WTC11 (cell line): ENCODE data around the gene EML6.

Source experiments
- AR ChIP-seq: fragments of 250-450 bp; sonication (Bioruptor Pico); IDR thresholded peaks from 2 replicates; pipeline ENCODE4 v1.9.0; 2021; ENCODE audit warnings: mild to moderate bottlenecking
- ATF1 ChIP-seq: sonication (generic); formaldehyde crosslinking; IDR thresholded peaks from 2 replicates; pipeline ENCODE4 v1.8.1; 2023; ENCODE audit warnings: mild to moderate bottlenecking, moderate library complexity, missing genetic modification reagents
- CTCF ChIP-seq: fragments of 200-600 bp; IDR thresholded peaks from 2 replicates; pipeline ENCODE4 v1.8.0; 2022; ENCODE audit warnings: antibody characterized with exemption
- FOXK1 ChIP-seq: sonication (generic); formaldehyde crosslinking; IDR thresholded peaks from 2 replicates; pipeline ENCODE4 v1.8.0; 2022; ENCODE audit warnings: mild to moderate bottlenecking, moderate library complexity, missing genetic modification reagents
- HMGXB4 ChIP-seq: sonication (generic); formaldehyde crosslinking; IDR thresholded peaks from 2 replicates; pipeline ENCODE4 v1.8.1; 2023; ENCODE audit warnings: mild to moderate bottlenecking, moderate library complexity, missing genetic modification reagents
- KAT7 ChIP-seq: sonication (generic); formaldehyde crosslinking; IDR thresholded peaks from 2 replicates; pipeline ENCODE4 v1.8.1; 2023; ENCODE audit warnings: missing genetic modification reagents, mild to moderate bottlenecking, borderline replicate concordance
- MAX ChIP-seq: sonication (generic); formaldehyde crosslinking; IDR thresholded peaks from 2 replicates; pipeline ENCODE4 v1.8.0; 2022; ENCODE audit warnings: mild to moderate bottlenecking, missing genetic modification reagents
- NFATC4 ChIP-seq: fragments of 250-450 bp; sonication (Bioruptor Pico); IDR thresholded peaks from 2 replicates; pipeline ENCODE4 v1.9.0; 2021; ENCODE audit warnings: mild to moderate bottlenecking
- NFE2L1 ChIP-seq: sonication (generic); formaldehyde crosslinking; IDR thresholded peaks from 2 replicates; pipeline ENCODE4 v1.8.1; 2023; ENCODE audit warnings: missing genetic modification reagents
- TEAD4 ChIP-seq: sonication (generic); formaldehyde crosslinking; IDR thresholded peaks from 2 replicates; pipeline ENCODE4 v1.8.0; 2022; ENCODE audit warnings: mild to moderate bottlenecking, missing genetic modification reagents
- ZBTB21 ChIP-seq: sonication (generic); formaldehyde crosslinking; IDR thresholded peaks from 2 replicates; pipeline ENCODE4 v1.8.1; 2023; ENCODE audit warnings: mild to moderate bottlenecking, missing genetic modification reagents, borderline replicate concordance
- ZNF121 ChIP-seq: sonication (generic); formaldehyde crosslinking; IDR thresholded peaks from 2 replicates; pipeline ENCODE4 v1.8.0; 2023; ENCODE audit warnings: missing genetic modification reagents

GRCh38 chr2:54775710-54776109 is 52.2 kb downstream of the EML6 start:
- TF ChIP-seq CTCF = no peak
- no peak for TF ChIP-seq MAX
- no peak for TF ChIP-seq NFE2L1 (CRISPR knock-in tag)
- no peak for TF ChIP-seq TEAD4 (CRISPR knock-in tag)
- TF ChIP-seq KAT7 (CRISPR knock-in tag) = no peak
- TF ChIP-seq ZBTB21 = no peak
- no peak for TF ChIP-seq ATF1 (CRISPR knock-in tag)
- TF ChIP-seq FOXK1 (CRISPR knock-in tag) = no peak
- TF ChIP-seq HMGXB4 = no peak
- no peak for TF ChIP-seq AR (CRISPR knock-in tag)
- no peak for TF ChIP-seq ZNF121 (CRISPR knock-in tag)
- TF ChIP-seq NFATC4 (CRISPR knock-in tag) = no peak
